T-helper 2 cell (primary cell): Measurements from ENCODE around the gene C19orf44.
"Not testable (repeated sequence)": the region's sequence is repeated elsewhere in the genome, so short reads cannot be mapped to it uniquely, and the experiment has no call there.

ENCODE experiments used
- DNase-seq, 5 experiments: peaks; one replicate each; pipeline versions ENCODE4 v3.0.0 to v3.0.0-alpha.2; 2012 to 2022
- total RNA-seq, 2 donors: gene quantifications; one replicate each; lab custom pipeline; 2026; lab: John Stamatoyannopoulos, UW

Gene C19orf44
- total RNA-seq = 1.2 to 2.8 reads per million in 2 donors

DNA sequence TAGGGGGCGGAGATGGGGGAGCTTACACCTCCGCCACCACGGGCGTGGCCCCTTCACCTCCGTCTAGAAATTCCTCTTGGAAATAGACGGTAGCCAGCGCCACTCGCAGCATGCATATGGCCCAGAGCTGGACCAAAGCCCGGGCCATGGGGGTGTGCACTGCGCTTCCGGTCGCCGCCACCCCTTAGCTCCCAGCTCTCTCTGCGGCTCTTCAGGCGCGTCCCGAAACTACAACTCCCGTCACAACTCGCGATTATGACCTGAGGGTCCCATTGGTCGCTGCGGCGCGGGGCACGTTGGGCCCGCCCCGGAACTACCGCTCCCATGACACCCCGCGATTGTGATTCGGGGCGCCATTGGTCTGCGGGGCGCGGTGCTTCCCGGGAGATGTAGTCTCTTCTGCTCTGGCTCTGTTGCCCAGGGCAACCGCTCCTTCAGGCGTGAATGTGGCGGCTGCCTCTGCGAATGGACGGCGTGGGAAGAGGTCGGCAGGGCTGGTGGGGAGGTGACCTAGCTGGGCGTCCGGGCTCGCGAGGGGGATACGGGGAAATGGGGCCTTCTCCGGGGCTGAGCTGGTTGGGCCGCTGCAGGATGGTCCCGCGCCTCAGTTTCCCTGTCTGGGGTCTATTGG, at the start of gene C19orf44, which contains the start of gene CALR3:
TSS of gene C19orf44 (plus strand) at position 413 of the 631 bp plus-strand sequence. CDS start 4,399 bp downstream, outside the sequence.
TSS of gene CALR3 (minus strand) at position 186 of the 631 bp plus-strand sequence. CDS start at position 148, 38 bp downstream.
- peak; percentile 90 to 99 (median 95) for DNase-seq

GRCh38 chr19:16446724-16447368, 49.3 kb upstream of the C19orf44 start:
- DNase-seq = peak in 2 of 5 experiments; percentile 57 to 83

DNA sequence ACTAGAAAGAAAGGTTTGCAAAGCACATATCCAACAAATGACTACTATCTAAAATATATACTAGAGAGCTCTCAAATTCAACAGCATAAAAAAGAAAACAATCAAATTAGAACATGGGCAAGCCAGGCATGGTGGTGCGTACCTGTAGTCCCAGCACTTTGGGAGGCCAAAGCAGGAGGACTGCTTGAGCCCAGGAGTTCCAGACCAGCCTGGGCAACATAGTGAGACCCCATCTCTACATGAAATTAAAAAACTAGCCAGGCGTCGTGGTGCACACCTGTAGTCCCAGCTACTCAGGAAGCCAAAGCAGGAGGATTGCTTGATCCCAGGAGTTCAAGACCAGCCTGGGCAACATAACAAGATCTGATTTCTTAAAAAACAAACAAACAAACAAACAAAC, 47.3 kb upstream of the C19orf44 start:
- not testable (repeated sequence) for DNase-seq

DNA sequence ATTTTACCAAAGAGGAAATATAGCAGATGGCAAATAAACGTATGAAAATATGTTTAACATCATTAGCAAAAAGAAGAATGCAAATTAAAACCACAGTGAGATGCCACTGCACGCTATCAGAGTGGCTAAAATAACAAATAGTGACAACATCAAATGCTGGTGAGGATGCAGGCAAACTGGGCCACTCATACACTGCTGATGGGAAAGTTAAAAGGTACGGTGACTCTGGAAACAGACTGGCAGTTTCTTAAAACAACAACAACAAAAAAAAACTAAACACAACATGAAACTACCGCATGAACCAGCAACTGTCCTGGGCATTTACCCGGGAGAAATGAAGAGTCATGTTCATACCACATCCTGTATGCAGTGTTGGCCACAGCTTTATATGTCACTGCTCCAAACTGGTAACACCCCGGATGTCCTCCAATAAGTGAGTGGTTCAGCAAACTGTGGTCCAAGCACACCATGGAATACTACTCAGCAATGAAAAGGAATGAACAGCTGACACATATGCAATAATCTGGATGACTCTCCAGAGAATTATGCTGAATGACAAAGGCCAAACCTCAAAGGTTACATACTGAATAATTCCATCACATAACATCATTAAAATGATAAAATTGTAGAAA, 46.7 kb upstream of the C19orf44 start:
- peak in 2 of 5 experiments; percentile 59 to 97 for DNase-seq

GRCh38 chr19:16452325-16452724, 43.9 kb upstream of the C19orf44 start:
- DNase-seq = no peak

- DNase-seq = no peak
Measured at GRCh38 chr19:16454351-16454918, 41.8 kb upstream of the C19orf44 start.

- DNase-seq = no peak
Measured at GRCh38 chr19:16455489-16455888, 40.7 kb upstream of the C19orf44 start.

GRCh38 chr19:16456652-16457194, 39.5 kb upstream of the C19orf44 start:
- DNase-seq = no peak

GRCh38 chr19:16457195-16457953, 38.8 kb upstream of the C19orf44 start:
- no peak for DNase-seq

DNA sequence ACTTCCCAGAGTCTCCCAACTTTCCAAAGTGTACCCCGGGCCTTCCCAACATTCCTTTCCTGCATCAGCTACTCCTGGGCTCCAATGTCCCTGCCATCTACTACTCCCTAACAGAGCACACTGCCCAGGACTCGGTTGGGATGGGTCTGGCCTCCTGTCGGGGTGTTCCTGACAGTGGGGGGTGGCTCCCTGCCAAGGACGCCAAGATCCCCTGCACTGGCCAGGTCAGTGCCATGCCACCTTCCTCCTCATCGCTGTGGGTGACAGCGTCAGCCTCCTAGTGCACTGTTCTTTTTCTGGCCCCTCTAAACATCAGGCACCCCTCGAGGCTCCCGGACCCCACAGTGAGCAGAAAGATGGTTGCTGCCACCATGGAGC, 38.3 kb upstream of the C19orf44 start:
- DNase-seq = no peak

DNA sequence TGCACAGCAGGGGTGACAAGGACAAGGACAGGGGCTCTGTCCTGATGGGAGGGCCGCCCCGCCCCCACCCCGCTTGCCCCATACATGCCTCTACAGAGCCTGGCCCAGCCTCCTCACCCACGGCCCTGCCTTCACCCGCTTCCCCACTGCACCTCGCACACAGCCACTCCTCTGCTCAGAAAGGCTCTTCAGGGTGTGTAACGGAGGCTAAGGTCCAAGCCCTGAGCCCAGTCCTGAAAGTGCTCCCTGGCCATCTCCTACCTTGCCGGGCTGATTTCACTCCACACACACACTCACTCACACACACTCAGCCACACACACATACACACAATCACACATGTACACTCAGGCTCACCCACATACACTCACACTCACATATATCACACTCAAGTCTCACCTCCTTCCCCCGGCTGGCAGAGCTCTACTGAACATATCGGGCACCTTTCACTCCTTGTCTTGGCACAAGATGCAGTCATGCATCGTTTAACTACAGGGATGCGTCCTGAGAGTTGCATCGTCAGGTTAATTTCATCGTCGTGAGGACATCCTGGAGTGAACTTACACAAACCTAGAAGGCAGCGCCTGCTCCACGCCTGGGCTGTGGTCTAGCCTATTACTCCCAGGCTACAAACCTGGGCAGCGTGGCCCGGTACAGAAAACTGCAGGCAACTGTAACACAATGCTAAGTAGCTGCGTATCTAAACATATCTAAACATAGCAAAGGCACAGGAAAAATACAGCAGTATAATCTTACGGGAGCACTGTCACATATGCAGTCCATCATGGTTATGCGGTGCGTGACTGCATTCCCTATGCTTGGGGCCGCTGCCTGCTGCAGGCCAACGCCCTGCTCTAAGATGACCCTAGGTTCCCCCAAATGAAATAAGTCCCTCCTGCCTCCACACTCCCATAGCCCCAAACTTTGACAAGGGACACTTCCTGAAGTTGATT, 37.5 kb upstream of the C19orf44 start:
- no peak for DNase-seq

GRCh38 chr19:16459680-16460079, 36.5 kb upstream of the C19orf44 start:
- no peak for DNase-seq

GRCh38 chr19:16460454-16460853, 35.7 kb upstream of the C19orf44 start:
- DNase-seq = no peak

DNA sequence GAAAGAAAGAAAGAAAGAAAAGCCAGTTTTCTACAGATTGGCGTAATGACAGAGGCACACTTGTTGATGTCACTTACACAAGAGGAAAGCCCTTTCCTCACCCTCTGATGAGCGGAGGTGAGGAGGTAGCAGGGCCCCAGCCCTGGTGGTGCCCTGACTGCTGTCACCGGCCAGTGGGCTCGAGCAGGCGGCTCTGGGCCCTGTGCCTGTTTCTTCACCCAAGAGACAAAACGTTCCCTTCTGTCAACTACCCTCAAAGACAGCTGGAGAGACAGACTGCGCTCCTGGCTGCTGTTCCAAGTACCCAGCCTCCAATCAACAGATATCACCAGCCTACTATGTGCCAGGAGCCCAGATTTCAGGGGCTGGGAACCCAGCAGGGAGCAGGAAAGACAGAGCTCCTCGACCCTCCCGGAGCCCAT, 34.6 kb upstream of the C19orf44 start:
- DNase-seq = no peak

DNA sequence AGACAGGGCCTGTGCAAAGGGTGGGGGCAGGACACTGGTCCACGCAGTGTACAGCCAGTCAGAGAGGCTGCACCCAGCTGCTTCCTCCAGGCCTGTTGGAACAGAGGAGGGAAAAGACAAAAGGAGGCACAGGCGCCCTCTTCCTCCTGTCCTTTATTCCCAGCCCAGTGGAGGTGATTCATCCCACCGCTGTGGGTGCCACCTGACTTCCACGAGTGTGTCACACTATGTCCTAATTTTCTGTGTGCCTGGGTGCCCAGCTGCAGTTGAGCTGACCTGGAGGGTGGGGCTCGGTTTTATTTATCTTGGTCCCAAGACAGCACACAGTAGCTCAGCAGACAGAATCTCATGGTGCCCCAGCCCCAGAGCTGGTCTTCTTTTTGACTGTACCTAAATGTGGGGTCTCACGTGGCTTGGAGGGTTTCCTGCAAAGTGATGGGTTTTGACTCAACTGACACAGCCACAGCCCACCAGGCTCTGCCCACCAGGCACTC, 33.4 kb upstream of the C19orf44 start:
- DNase-seq = peak in 1 of 5 experiments; percentile 48

DNA sequence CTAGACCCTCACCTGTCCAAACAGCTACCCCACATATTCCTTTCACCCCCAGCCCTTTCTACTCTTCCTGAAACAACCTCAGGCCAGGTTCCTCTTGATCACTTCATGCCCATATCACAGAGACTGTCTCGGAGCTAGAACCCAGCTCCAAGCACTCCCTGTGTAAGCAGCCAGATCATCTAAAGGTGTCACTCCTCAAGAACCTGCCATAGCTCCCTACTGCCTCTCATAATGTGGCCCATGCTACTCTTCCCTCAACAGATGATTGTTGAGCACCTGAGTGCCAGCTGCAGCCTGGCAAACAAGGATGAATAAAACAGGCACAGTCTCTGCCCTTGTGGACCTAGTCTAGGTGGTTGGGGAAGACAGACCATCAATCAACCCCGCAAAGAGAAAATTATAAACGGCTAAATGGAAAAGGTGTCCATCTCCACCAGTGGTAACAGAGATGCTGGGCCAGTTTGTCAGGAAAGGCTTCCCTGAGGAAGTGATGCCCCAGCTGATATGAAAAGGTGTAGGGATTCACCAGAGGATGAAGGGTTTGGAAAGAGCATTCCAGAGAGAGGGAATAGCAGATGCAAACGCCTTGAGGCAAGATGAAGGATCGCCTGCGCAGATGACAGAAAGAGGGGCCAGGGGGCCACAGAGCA, 32.7 kb upstream of the C19orf44 start:
- DNase-seq = no peak

DNA sequence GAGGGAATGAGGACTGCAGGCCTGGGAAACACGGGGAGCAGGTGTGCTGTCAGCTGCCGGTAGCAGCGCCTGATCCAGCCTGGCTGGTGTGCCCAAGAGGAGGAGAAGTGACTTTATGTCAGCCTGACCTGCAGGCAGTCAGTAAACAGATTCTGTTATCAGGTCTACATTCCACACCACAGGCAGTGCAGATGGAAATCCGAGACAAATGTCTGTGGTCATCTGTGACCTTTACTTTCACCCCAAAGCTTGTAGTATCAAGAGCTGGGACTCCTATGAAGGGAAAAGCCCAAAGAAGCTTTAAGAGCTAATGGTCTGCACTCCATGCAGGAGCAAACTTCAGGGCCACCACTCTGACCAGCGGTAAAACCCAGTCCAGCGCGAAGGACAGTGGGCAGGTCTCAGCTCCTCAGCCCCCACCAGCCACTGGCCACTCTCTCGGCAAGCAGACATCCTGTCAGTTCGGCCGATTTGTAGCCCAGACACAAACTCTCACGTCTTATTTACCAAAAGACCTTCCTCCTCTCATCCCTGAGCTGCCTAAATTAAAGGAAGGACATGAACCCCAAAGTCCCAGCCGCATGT, 32.1 kb upstream of the C19orf44 start:
- no peak for DNase-seq

- no peak for DNase-seq
Measured at GRCh38 chr19:16465239-16465638, 31.0 kb upstream of the C19orf44 start.

DNA sequence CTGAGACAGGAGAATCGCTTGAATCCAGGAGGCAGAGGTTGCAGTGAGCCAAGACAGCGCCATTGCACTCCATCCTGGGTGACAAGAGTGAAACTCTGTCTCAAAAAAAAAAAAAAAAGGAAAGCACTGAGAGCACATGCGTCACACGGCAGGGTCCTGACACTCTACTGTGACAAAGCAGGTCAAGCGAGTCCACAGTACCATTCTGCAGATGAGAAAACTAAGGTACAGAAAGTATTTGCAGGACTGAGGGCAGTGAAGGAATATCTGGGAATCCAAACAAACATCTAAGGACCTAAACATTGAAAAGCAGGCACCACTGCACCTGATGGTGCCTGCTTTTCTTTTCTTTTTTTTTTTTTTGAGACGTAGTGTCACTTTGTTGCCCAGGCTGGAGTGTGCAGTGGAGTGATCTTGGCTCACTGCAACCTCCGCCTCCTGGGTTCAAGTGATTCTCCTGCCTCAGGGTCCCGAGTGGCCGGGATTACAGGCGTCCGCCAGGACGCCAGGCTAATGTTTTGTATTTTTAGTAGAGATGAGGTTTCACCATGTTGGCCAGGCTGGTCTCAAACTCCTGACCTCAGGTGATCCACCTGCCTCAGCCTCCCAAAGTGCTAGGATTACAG, 29.3 kb upstream of the C19orf44 start:
- DNase-seq = not testable (repeated sequence)
